Measurements from ENCODE around the gene CCDC134.

DNA sequence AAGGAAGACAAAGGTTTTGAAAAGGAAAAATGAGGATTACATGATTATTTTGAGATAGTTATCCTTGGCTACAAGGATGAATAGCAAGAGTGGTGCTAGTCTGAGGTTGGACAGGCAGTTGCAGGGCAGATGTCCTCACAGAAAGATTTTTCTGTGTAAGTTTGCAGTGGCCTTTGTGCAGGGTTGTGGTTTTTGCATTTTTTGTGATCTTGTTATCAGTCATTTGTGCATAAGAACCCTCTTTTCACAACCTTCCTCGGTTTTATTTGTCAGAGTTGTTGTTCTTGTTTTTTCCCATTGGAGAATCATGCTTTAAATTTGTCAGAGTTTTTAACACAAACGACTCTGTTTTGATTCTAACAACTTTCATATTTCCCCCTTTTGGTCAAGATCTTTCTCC lies 1.4 kb downstream of the CCDC134 start:
- TF ChIP-seq CTCF (IDR thresholded peaks at IDR 0.05) = no peak
- no peak for TF ChIP-seq POLR2A (IDR thresholded peaks at IDR 0.05)
- TF ChIP-seq POLR2AphosphoS5 (IDR thresholded peaks at IDR 0.05) = no peak
- TF ChIP-seq EP300 (IDR thresholded peaks at IDR 0.05) = no peak
